ENCODE data around the gene GIMD1.

Gene GIMD1

GRCh38 chr4:106314960-106315359 is 53.6 kb downstream of the GIMD1 start:
- DNase-seq (ENCODE audit: low spot score): no peak

GRCh38 chr4:106312997-106313522 is 55.5 kb downstream of the GIMD1 start:
- no peak for DNase-seq (ENCODE audit: low spot score)

GRCh38 chr4:106312377-106312776 is 56.2 kb downstream of the GIMD1 start:
- no peak for DNase-seq (ENCODE audit: low spot score)
